Sciatic nerve (tissue), 2 donors: ENCODE data around the gene KCNK4. TPM values are rescaled to one million over a fixed set of nuclear protein-coding genes. Genes with fewer than 3 reads are reported as not detected.

Experiments used
- ATAC-seq: fragments of 200-7000 bp; cut with Tn5 transposase; one replicate; pipeline ENCODE4 v1.9.1; 2020; ENCODE audit warnings: mild to moderate bottlenecking, moderate library complexity
- DNase-seq: peaks from one replicate; pipeline ENCODE4 v3.0.0-alpha.2; 2020; ENCODE audit warnings: low spot score
- intact Hi-C: fragments of 100-400 bp; cut with DNase I; formaldehyde crosslinking; loops from one replicate; pipeline ENCODE4 v1.14.2; 2022
- total RNA-seq: library from RNA; stranded (reverse); fragmentation: NEBNext Ultra II Directional; extraction: Animal tissue kit (Norgen Biotek cat#: 25700); gene quantifications from one replicate; pipeline ENCODE4 v1.2.1, GENCODE V29; 2021
- donor health status: DM: no; HTN: no; CAD: no.
- donor health status: DM: no; HTN: no; CAD: no.

The KCNK4 gene
- total RNA-seq, 1 donor from 2014 or later, result not detected

DNA sequence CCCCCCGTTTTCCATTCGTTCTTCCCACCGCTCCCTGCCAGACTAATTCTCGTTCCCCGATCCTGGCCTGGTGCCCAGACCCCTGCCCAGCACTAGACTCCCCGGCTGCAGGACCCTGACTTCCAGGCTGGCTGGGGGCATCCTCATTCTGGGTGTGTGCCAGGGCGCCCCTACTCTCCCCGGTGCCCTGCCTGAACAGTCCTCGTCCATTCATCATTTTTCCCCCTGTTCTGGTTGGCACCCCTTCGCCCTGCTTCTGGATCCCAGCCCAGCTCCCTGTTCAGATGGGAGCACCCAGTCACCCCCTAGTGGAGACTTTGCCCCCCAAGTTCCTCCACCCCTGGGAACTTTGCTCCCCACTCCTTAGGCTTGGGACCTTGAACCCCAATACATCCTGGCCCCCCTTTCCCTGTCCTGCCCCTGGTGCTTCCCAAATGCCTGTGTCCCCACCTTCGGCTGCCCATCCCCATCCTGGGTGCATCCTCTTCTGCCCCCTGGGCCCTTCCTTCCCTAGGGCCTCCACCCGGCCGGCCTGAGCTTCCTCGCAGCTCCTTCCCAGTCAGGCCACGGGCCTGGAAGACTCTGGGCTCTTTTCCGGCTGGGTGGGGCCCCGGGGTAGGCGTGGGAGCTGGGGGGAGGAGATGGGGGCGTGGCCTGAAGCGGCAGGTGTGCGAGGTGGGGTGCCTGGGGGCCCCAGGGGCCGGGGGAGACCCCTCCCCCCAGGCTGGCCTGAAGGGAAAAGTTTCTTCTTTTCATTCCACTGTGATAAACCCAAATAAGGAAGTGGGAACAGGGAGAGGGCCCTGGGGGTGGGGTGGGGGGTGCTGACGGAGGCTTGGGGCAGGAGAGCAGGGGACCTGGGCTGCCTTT, 38.9 kb upstream of the KCNK4 start:
- peak; percentile 22 for ATAC-seq
- DNase-seq, result peak; percentile 81
- intact Hi-C loops, result no loop called here

DNA sequence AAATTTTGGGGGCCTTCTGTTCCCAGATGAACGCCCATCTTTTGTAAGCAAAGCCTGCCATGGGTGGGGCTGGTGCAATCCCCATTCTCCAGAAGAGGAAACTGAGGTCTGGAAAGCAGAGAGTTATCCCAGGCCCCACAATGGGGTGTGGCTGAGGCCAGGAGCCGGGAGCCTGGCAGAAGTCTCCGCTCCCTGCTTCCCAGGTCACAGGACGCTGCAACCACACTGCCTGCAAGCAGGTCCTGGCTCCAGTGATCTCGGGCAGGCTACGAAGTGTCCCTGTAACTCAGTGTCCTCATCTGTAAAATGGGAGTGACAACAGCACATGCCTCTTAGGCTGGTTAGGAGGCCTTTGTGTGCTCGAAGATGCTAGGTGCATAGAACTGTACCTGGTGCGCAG, 38.1 kb upstream of the KCNK4 start:
- DNase-seq (no peak), ATAC-seq (no peak)
- intact Hi-C loops, result no loop called here

DNA sequence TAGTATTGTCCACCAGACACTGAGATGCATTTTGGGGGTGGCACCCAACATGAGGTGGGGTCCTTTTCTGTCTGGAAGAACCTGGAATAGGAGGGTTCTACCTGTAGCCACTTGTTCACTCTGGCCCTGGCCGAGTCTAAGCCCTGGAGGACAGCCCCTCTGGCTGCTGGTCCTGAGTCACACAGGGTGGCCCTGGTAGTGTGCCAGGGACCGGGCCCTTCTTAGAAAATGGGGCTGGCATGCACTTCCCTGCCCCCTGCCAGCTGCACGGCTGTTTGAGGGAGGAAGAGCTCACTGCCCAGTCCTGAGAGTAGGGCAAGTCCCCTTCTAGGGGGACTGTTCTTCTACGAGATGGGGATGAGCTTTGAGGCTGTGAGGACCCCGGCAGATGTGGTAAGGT, 37.6 kb upstream of the KCNK4 start:
- intact Hi-C loops, result no loop called here

DNA sequence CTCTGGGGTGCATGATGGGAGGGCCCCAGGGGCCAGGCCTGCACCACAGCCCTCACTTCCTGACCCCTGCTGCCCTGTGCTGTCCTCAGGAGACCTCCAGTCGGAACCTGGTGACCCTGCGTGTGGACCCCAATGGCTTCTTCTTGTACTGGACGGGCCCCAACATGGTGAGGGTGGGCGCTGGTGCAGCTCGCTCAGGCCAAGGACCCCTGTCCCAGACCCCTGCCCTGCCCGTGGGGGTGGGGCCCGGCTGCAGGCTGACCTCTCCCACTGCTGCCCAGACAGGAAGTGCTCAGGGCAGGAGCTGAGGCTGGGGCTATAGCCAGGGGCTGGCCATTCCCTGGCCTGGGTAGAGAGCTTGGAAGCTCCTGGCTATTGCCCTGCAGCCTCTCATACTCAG, 36.8 kb upstream of the KCNK4 start:
- intact Hi-C loops, result no loop called here
- no peak for DNase-seq
- no peak for ATAC-seq

More for the DNA sequence above, 37.6 kb upstream of the KCNK4 start:
- DNase-seq, result no peak
- ATAC-seq, result no peak

DNA sequence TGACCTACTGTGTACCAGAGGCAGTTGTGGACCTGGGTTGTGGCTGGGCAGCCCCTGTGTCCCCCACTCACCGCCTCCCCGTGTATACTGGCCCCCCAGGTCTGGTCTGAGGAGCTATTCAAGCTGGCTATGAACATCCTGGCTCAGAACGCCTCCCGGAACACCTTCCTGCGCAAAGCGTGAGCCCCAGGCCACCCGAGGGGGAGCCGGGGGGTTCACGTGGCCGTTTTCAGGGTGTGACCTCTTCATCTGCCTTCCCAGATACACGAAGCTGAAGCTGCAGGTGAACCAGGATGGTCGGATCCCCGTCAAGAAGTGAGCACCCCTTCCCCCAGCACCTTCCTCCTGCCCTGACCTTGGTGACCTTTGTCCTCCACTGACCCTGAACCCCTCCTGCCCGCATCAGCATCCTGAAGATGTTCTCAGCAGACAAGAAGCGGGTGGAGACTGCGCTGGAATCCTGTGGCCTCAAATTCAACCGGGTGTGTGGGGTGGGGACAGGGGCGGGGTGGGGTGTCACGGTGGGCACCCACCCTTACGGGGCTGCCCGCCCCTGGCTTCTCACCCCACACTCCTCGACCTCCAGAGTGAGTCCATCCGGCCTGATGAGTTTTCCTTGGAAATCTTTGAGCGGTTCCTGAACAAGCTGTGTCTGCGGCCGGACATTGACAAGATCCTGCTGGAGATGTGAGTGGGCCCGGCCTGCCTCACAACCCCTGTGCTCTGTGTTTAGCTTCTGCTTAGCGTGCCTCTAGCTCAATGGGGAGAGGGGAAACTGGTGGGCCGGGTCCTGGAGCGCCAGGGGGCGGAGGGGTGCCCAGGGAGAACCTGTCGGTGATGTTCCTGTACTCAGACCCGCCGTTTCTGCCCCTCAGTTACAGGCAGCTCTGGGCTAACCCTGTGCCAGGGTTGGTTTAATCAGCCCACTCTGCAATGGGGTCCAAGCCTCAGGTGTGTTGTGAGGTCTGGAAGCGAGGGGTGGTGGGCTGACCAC, 35.7 kb upstream of the KCNK4 start:
- intact Hi-C loops, result no loop called here
- ATAC-seq, result no peak
- no peak for DNase-seq

DNA sequence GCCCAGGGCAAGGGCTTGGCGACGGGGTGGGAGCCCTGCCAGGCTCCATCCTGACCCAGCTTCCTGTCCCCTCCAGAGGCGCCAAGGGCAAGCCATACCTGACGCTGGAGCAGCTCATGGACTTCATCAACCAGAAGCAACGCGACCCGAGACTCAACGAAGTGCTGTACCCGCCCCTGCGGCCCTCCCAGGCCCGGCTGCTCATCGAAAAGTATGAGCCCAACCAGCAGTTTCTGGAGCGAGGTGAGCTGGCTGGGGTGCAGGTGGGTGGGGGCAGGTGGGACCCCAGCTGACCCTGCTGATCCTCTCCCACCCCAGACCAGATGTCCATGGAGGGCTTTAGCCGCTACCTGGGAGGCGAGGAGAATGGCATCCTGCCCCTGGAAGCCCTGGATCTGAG, 34.8 kb upstream of the KCNK4 start:
- no peak for DNase-seq
- intact Hi-C loops, result no loop called here

DNA sequence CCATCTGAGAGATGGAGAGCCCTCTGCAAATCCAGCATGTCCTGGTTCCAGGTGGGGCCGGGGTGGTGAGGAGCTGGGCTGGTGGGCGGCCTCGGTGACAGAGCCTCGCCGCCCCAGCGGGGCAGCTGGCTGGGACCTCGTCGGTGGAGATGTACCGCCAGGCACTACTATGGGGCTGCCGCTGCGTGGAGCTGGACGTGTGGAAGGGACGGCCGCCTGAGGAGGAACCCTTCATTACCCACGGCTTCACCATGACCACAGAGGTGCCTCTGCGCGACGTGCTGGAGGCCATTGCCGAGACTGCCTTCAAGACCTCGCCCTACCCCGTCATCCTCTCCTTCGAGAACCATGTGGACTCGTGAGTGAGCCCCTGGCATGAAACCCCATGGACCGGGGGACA, 32.7 kb upstream of the KCNK4 start:
- no peak for ATAC-seq
- no peak for DNase-seq
- intact Hi-C loops, result no loop called here

More for the DNA sequence above, 34.8 kb upstream of the KCNK4 start:
- no peak for ATAC-seq

DNA sequence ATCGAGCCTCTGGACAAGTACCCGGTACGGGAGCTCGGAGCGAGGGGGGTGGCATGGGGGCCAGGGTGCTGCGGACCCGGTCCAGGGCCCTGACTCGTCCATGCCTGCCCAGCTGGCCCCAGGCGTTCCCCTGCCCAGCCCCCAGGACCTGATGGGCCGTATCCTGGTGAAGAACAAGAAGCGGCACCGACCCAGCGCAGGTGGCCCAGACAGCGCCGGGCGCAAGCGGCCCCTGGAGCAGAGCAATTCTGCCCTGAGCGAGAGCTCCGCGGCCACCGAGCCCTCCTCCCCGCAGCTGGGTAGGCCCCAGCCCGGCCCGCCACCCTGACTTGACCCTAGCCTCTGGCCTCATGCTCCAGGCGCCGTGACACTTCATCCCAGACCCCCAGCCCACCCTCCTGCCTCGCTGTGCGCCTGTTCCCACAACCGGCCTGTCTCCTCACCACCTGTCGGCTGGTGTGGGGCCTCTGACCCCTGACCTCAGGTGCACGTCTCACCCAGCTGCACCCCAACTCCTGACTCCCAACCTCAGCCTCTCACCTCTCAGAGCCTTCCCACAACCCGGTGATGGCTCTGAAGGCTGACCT, 32.1 kb upstream of the KCNK4 start:
- intact Hi-C loops, result no loop called here

DNA sequence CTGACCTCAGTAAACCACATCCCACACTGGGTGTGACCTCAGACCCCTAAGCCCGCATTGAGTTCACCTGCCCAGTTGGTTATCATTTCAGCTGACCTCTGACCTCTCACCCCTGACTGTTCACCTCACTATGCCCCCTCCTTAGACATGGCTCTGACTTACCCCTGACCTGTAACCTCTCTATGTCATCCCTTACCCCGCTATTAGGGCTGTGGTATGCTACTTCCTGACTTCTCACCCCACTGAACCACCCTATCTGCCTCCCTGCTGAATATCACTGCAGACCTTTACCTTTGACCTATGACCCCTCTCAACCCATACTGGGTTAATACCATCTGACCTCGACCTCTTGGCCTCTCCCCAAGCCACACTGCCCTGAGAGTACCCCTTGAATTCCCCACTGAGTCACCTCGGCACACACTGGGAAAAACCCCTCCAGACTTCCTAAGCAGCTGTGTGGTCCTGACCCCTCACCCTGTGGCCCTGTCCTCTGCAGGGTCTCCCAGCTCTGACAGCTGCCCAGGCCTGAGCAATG, 31.5 kb upstream of the KCNK4 start:
- ATAC-seq (no peak), DNase-seq (no peak)
- intact Hi-C loops, result no loop called here

More for the DNA sequence above, 32.1 kb upstream of the KCNK4 start:
- no peak for ATAC-seq
- DNase-seq, result no peak

DNA sequence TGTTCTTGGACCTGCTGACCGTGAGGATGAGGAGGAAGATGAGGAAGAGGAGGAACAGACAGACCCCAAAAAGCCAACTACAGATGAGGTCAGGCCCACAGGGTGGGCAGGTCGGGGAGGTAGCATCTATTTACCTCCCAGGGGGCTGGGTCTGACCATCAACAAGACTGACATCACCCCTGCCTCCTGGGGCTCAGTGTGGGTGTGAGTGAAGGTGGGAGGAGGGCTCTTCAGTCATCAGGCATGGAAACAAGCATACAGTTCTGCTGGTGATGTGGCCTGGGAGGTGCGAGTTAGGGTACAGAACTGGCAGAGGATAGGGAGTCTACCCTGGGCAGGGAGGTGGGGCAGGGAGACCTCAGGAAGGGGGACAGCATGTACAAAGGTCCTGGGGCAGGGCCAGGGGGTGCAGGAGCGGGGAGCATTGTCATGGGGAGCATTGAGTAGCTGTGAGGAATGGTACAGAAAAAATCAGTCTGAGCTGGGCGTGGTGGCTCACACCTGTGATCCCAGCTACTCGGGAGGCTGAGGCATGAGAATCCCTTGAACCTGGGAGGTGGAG, 30.9 kb upstream of the KCNK4 start:
- intact Hi-C loops, result no loop called here
- DNase-seq (no peak), ATAC-seq (no peak)

DNA sequence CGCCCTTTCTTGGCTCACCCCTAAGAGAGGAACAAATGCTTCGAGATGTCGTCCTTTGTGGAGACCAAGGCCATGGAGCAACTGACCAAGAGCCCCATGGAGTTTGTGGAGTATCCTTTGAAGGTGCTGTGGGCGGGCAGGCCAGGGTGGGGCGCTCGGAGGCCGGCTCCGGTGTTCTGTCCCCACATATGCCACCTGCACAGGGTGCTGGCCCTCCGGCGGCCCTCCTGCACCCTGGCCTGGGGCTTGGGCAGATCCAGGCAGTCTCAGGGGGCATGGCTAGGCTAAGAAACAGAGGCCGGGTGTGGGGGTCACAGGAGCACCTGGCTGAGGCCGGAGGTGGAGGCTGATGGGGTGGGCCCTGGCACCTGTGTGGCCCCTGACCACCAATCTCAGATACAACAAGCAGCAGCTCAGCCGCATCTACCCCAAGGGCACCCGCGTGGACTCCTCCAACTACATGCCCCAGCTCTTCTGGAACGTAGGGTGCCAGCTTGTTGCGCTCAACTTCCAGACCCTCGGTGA, 29.5 kb upstream of the KCNK4 start:
- intact Hi-C loops, result no loop called here
- DNase-seq (no peak), ATAC-seq (no peak)

DNA sequence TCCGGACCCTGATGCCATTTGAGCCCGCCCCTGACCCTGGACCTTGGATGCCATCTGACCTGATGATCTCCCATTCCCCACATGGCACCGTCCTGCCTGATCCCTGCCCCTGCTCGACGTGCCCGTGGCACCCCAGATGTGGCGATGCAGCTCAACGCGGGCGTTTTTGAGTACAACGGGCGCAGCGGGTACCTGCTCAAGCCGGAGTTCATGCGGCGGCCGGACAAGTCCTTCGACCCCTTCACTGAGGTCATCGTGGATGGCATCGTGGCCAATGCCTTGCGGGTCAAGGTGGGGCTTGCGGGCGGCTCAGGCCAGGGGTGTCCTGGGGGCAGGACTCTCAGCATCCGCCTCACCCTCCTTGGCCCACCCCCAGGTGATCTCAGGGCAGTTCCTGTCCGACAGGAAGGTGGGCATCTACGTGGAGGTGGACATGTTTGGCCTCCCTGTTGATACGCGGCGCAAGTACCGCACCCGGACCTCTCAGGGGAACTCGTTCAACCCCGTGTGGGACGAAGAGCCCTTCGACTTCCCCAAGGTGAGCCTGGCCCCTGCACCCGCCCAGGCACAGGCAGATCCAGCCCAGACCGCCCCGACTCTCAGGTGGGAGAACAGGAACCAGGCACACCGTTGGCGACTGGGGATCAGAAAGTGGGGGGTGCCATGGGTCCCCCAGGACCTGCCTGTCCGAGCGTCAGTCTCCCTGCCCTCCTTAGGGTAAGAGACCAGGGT, 28.7 kb upstream of the KCNK4 start:
- ATAC-seq (no peak), DNase-seq (no peak)
- intact Hi-C loops, result no loop called here

DNA sequence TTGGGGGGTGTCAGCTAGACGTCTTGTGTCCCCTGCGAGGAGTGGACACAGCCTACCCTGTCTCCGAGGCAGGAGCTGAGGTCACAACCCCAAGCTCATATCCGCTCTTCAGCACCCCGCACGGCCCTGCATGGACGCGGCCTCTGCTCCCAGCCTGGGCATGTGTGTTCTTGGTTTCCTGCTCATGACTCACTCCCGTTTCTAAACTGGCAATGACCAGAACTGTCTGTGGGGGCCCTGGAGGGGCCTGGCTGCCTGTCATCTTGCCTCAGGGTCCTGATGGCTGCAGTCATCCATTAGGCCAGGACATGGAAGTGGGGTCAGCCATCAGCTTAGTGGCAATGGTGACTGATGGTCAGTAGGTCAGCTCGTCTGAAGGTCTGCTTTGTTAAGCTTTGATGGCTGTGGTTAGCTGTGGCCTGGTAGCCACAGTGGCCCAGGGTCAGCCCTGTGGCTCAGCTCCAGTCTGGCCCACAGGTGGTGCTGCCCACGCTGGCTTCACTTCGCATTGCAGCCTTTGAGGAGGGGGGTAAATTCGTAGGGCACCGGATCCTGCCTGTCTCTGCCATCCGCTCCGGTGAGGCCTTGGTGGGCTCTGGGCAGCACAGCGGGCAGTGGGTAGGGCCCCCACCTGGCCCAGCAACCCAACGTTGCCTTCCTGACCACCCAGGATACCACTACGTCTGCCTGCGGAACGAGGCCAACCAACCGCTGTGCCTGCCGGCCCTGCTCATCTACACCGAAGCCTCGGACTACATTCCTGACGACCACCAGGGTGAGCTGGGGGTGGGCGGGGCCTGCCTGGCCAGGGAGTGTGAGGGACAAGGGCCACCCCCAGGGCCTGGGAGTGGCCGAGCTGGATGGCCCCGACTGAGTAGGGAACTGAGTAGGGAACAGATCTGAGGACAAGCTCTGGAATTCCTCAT, 27.8 kb upstream of the KCNK4 start:
- ATAC-seq (no peak), DNase-seq (no peak)
- intact Hi-C loops, result no loop called here

DNA sequence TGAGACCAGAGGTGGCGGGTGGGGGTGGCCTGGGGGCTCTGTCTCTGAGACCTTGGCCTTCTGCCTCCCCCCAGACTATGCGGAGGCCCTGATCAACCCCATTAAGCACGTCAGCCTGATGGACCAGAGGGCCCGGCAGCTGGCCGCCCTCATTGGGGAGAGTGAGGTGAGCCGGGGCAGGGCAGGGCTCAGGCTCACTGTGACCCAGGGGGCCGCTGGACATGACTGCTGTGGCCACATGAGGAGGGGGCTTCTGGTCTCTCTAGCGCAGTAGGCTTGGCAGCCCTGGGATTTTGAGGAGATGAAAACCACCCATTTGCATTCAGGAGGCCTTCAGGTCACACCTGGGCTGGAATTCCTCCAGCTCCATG, 27.2 kb upstream of the KCNK4 start:
- DNase-seq, result no peak
- intact Hi-C loops, result no loop called here

DNA sequence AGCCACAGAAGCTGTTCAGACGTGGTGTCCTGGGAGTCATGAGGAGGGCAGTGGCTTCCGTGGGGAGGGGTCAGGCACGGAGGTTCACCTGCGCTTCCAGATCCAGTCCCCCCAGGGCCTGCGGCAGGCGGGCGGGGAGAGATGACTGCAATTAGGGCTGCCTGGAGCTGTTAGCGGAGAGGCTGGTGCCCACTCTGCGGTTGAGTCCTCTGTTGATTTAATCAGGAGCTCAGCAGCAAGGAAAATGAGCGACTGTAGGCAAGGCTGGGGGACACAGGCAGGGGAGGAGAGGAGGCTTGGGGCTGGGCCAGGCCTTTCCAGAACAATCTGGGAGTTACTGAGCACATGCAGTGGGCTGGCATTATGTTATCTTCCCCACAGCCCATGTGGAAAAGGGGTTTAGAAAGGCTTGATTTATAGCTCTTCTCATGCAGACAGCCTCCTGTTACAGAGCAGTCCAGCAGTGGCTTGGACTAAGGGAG, 26.7 kb upstream of the KCNK4 start:
- no peak for ATAC-seq
- DNase-seq, result no peak
- intact Hi-C loops, result no loop called here

More for the DNA sequence above, 27.2 kb upstream of the KCNK4 start:
- no peak for ATAC-seq

DNA sequence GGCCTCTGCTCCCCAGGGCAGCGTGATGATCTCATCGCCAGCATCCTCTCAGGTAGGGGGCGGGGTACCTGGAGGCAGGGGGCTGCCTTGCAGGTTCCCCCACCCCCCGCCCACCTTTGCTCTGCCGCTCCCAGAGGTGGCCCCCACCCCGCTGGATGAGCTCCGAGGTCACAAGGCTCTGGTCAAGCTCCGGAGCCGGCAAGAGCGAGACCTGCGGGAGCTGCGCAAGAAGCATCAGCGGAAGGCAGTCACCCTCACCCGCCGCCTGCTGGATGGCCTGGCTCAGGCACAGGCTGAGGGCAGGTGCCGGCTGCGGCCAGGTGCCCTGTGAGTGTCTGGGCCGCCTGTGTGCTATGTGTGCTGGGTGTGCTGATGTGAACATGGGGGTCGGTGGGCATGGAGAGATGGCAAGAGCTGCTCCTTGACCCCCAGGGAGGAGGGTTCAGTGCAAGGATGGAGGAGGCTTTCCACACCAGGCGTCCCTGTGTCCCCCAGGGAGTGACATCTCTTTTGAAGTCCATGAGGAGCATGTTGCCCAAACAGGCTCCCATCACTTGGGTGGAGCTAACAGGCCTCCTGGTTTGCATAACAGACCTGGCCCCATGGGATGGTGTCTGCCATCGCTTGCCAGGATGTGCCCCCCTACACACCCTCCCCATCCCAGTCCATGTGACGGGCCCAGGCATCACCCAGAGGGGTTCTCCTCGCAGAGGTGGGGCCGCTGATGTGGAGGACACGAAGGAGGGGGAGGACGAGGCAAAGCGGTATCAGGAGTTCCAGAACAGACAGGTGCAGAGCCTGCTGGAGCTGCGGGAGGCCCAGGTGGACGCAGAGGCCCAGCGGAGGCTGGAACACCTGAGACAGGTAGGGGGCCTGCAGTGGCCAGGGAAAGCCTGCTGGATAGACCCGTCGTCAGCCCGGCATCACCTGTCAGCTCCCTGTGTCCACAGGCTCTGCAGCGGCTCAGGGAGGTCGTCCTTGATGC, 25.6 kb upstream of the KCNK4 start:
- intact Hi-C loops, result no loop called here
- ATAC-seq, result no peak
- no peak for DNase-seq
